HG03432 (cell line): Measurements from ENCODE around the gene TNFSF12.
A peak's percentile ranks its signal among the peaks of the same experiment; 100 is the strongest.

ENCODE experiments used
- ATAC-seq: cut with Tn5 transposase; IDR thresholded peaks from one replicate; pipeline ENCODE4 v1.9.1; 2021; ENCODE audit warnings: mild to moderate bottlenecking, moderate library complexity; ENCODE audit not compliant: unreplicated experiment

TNFSF12 gene

DNA sequence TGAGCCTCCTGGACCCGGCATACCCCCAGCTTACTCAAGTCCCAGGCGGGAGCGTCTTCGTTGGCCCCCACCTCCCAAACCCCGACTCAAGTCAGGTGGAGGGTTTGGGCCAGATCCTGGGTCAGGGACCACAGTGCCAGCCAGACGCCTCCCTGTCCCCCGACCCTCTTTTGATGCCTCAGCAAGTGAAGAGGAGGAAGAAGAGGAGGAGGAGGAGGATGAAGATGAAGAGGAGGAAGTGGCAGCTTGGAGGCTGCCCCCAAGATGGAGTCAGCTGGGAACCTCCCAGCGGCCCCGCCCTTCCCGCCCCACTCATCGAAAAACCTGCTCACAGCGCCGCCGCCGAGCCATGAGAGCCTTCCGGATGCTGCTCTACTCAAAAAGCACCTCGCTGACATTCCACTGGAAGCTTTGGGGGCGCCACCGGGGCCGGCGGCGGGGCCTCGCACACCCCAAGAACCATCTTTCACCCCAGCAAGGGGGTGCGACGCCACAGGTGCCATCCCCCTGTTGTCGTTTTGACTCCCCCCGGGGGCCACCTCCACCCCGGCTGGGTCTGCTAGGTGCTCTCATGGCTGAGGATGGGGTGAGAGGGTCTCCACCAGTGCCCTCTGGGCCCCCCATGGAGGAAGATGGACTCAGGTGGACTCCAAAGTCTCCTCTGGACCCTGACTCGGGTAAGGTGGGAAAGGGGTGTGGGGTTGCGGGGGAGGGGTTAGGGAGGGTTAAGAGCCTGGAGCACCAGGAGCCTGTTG is 14.4 kb downstream of the TNFSF12 start:
- ATAC-seq, result no peak

DNA sequence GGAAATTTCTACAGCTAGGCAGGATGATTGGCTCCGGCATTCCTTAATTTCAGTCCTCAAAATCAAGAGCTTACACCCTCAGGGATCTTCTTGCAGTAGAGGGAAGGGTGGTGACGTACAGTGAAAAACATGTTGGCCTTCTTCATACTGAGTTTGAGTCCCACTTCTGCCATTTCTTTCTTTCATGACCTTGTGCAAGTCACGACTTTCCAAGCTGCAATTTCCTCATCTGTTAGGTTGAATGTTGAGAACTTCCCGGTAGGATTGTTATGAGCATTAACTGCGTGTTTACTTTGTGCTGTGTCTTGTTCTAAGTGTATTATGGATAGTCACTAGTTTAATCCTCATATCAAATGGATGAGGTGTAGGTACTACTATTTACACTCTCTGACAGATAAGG is 20.7 kb downstream of the TNFSF12 start:
- no peak for ATAC-seq

DNA sequence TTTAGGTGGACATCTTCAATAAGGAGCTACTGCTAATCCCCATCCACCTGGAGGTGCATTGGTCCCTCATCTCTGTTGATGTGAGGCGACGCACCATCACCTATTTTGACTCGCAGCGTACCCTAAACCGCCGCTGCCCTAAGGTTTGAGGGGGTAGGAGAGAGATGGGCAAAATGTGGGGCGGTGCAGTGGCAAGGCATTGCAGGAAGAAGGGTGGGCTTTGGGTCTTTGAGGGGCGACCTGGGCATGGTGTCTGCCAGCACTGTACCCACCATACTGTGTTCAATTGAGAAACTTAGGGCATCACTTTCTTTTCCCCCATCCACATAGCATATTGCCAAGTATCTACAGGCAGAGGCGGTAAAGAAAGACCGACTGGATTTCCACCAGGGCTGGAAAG is 21.5 kb downstream of the TNFSF12 start:
- ATAC-seq, result no peak

DNA sequence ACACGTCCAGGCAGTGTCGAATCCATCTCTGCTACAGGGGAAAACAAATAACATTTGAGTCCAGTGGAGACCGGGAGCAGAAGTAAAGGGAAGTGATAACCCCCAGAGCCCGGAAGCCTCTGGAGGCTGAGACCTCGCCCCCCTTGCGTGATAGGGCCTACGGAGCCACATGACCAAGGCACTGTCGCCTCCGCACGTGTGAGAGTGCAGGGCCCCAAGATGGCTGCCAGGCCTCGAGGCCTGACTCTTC is 23.4 kb downstream of the TNFSF12 start:
- no peak for ATAC-seq

DNA sequence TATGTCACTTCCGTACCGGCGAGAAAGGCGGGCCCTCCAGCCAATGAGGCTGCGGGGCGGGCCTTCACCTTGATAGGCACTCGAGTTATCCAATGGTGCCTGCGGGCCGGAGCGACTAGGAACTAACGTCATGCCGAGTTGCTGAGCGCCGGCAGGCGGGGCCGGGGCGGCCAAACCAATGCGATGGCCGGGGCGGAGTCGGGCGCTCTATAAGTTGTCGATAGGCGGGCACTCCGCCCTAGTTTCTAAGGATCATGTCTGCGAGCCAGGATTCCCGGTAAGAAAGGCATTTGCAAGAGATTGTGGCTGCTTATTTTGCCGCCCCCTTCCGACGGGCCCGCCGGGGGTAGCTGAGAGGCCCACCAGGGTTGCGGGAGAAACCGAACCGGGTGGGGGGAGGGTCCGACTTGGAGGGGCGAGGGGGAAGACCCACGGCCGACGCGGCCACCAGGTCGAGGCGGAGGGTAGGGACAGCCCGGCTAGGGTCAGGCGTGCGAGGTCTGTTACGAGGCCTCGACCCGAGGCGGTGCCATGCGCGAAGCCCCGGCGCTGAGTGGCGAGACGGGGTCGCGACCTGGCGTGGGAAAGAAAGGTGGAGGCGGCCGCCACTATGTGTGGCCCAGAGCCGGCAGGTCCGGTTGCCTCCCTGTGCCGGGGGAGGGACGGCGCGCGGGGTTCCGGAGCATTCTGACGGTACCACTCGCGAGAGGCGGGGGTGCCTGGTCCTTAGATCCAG is 23.9 kb downstream of the TNFSF12 start:
- ATAC-seq, result peak; percentile 81

DNA sequence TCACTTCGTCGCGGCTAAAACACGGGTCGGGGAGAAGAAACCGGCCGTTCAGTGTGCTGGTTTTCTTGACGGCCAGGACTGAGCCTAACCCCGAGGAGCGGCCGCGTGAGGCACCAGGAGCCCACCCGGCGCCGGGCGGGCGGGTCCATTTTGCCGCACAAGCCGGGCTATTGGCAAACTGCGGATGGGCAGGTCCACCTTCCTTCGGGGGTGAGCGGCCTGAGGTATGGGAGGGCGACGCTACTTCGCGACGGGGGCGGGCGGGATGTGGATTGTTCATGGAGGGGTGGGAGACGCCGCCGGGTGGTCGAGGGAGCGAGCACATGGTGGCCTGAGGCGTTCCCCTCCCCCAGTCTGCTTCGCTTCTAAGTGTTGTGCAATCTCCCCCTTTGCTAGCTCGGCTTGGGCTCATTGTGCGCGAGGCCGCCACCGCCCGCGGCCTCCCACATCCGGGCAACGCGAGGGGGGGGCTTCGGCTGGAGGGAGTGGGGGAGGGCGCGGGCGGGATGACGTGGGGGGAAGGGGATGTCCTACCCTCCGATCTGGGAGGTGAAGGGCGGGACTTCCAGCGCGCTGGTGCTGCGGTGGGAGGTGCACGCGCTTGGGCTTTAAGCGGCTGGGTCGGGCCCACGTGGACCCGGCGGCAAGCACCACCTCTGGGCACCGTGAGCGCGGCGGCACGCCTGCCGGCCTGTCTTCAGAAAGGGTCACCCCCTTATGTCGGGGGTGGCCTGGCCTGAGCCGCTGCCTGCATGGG is 24.6 kb downstream of the TNFSF12 start:
- ATAC-seq, result peak; percentile 24

DNA sequence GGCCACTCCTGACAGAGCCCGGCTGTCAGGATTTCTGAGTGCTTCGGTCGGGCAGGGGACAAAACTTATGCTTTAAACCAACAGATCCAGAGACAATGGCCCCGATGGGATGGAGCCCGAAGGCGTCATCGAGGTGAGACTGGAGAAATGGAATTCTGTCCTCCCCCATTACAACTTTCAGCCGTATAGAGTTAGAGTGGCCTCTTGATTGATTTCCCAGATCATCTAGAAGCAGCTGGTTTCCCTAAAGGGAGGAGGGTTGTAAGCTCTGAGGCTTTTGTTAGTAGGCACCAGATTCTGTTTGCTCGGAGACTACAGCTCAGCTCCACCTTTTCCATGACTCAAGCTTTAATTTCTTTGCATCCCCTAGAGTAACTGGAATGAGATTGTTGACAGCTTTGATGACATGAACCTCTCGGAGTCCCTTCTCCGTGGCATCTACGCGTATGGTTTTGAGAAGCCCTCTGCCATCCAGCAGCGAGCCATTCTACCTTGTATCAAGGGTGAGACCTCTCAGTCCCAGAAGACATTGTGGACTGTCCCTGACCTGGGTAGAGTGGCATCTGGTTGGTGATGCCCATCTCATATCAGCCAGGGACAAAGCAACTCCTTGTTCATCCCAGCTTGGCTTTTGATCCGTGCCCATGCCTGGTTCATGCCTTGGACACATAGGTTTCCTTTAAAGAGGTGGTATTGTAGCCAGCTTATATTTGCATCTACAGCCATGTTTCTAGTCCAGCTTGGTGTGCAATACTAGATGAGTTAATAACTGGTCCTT is 25.5 kb downstream of the TNFSF12 start:
- no peak for ATAC-seq

DNA sequence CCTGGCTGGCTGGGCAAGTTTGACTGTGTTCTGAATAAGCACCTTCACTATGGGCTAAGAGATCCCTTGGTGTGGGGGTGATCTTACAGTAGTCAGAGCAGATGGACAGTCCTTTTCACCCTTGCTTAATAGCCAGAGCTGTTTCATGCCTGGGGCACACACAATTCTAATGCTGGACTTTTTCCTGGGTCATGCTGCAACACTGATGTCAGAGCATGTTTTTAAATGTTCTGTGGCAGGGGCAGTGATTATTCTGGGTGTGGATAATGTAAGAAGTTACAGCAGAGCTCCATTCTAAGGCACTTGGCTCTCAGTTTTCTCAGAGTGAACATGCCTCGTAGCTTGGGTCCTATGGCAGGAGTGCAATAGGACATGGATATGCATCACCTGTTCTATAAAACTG is 26.6 kb downstream of the TNFSF12 start:
- ATAC-seq, result no peak

DNA sequence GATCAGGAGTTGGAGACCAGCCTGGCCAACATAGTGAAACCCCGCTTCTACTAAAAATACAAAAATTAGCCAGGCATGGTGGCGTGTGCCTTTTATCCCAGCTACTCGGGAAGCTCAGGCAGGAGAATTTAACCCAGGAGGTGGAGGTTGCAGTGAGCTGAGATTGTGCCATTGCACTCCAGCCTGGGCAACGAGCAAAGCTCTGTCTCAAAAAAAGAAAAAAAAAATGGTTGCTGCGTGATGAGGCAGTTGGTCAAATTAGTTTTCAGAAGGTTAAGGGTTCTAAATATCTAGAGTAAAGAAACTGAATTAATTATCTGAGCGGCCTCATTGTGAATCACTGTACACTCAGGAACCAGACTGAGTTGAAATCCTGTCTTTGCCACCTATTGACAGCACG is 27.1 kb downstream of the TNFSF12 start:
- no peak for ATAC-seq

DNA sequence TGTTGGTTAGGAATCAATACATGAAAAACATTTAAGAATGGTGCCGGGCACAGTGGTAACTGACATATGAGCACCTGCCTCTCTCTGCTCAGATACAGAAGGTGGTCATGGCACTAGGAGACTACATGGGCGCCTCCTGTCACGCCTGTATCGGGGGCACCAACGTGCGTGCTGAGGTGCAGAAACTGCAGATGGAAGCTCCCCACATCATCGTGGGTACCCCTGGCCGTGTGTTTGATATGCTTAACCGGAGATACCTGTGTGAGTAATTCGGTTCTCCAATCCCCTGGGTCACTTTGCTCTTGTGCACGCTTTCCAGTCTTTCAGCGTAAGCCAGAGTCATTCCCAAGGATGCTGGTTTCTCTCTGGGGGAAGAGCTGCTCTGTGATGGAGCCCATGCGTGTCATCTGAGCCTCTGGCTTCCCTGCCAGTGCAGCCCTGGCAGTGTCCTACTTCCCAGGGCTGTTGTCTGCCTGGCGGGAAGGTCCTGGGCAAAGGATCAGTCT is 27.6 kb downstream of the TNFSF12 start:
- ATAC-seq, result no peak

DNA sequence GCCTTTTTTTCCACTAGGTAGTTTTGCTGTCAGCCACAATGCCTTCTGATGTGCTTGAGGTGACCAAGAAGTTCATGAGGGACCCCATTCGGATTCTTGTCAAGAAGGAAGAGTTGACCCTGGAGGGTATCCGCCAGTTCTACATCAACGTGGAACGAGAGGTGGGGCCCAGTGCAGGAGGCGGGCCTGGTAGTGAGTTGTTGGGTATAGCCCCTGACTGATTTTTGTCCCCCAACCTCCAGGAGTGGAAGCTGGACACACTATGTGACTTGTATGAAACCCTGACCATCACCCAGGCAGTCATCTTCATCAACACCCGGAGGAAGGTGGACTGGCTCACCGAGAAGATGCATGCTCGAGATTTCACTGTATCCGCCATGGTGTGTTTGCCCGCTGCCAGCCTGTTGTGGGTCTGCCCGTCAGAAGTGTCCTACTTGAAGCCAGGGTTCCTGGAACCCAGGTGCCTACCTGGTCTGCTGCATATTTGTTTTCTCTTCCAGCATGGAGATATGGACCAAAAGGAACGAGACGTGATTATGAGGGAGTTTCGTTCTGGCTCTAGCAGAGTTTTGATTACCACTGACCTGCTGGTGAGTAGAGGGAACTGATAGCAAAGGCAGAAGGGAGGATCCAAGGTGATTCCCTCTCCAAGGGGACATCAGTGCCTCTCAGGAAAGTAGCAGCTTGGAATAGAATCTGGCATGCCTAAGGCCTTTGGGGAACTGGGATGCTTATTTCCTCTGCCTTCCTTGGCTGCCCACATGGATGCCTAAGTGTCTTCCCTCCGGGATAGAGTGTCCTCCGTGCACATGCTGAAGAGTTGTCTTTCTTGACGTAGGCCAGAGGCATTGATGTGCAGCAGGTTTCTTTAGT is 28.7 kb downstream of the TNFSF12 start:
- no peak for ATAC-seq

DNA sequence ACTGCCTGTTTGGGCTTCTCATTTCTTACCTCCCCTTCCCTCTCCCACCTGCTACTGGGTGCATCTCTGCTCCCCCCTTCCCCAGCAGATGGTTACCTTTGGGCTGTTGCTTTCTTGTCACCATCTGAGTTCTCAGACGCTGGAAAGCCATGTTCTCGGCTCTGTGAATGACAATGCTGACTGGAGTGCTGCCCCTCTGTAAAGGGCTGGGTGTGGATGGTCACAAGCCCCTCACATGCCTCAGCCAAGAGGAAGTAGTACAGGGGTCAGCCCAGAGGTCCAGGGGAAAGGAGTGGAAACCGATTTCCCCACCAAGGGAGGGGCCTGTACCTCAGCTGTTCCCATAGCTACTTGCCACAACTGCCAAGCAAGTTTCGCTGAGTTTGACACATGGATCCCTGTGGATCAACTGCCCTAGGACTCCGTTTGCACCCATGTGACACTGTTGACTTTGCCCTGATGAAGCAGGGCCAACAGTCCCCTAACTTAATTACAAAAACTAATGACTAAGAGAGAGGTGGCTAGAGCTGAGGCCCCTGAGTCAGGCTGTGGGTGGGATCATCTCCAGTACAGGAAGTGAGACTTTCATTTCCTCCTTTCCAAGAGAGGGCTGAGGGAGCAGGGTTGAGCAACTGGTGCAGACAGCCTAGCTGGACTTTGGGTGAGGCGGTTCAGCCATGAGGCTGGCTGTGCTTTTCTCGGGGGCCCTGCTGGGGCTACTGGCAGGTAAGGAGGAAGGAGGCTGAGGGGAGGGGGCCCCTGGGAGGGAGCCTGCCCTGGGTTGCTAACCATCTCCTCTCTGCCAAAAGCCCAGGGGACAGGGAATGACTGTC is 30.4 kb downstream of the TNFSF12 start, which contains the start of gene CD68:
Gene CD68, plus strand, starts transcription at position 638 of the 833 bp plus-strand sequence. Its CDS starts 40 bp downstream, at position 678.
- peak; percentile 41 for ATAC-seq

DNA sequence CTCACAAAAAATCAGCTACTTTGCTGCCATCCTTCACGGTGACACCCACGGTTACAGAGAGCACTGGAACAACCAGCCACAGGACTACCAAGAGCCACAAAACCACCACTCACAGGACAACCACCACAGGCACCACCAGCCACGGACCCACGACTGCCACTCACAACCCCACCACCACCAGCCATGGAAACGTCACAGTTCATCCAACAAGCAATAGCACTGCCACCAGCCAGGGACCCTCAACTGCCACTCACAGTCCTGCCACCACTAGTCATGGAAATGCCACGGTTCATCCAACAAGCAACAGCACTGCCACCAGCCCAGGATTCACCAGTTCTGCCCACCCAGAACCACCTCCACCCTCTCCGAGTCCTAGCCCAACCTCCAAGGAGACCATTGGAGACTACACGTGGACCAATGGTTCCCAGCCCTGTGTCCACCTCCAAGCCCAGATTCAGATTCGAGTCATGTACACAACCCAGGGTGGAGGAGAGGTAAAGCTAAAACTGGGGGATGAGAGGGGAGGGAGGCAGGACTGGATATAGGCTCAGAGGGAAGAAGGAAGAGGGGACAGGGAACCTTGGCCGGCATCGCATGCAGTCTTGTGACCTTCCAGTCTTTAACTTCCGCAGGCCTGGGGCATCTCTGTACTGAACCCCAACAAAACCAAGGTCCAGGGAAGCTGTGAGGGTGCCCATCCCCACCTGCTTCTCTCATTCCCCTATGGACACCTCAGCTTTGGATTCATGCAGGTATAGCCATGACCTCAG is 31.2 kb downstream of the TNFSF12 start:
- ATAC-seq, result peak; percentile 1

DNA sequence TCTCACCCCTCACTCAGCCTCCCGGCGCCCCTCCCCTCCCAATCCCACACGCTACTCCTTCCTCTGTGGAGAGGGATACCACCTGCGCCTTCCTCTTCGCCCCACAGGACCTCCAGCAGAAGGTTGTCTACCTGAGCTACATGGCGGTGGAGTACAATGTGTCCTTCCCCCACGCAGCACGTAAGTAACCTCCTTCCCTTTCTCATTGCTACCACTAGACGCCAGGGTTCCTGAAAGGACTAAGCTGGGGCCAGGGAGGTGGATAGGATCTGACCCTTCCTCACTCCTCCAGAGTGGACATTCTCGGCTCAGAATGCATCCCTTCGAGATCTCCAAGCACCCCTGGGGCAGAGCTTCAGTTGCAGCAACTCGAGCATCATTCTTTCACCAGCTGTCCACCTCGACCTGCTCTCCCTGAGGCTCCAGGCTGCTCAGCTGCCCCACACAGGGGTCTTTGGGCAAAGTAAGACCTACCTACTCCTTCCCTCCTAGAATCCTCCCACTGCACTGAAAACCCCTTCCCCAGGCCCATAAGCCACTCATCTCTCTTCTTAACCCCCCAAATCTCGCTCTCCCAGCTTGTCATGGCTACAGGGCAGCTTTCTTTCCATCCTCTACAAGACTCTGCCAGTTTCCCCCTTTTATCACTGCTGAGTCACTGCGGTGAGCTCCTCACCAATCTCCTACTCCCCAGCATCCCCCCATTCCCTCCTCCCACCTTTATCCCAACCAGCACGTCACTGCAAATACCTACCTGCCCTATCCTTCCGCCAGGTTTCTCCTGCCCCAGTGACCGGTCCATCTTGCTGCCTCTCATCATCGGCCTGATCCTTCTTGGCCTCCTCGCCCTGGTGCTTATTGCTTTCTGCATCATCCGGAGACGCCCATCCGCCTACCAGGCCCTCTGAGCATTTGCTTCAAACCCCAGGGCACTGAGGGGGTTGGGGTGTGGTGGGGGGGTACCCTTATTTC is 32.0 kb downstream of the TNFSF12 start:
- ATAC-seq, result no peak

DNA sequence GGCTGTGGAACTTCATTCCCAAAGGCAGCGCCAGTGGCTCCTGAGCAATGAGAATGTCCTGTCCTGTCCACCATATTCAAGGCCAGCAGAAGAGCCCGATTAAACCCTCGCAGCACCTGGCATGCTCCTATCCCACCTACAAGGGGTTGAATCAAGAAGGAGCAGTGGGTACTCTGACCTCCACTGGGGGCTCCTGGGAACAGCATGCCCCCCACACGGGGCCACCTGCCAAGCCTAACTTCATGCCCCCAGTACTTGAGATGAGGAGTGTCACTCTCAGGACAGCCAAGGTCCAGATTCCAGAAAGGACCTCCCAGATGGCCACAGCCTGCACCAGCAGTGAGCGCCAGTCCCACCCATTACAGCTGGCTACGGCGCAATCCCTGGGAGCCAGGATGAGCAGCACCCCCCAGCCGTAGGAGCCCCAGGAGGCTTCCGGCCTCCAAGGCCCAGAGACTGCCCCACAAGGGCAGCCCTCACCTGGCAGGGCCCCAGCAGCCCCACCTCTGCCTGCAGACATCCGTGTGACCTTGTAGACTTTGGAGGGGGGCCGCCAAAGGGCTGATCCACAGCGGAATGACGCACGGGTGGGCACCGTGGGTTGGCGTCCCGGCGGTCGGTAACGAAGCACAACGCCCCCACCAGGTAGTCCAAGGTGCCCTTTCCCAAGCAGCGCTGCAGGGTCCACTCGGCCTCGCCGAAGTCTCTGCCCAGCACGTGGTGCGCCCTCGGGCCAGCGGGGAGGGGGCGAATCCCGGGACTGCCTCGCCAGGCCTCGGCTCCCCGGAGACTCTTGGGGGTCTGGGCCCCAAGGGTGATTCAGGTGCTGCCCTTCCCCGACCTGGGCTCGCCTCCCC is 33.8 kb downstream of the TNFSF12 start:
- ATAC-seq, result no peak
